SK-N-SH treated with all-trans-retinoic acid at 6 μM for 48 hours (cell line): ENCODE data around the gene ANKRD13A.

Source experiments
- CSDC2 ChIP-seq: fragments of 250-450 bp; sonication (Bioruptor Pico); IDR thresholded peaks from 2 replicates; pipeline ENCODE4 v1.5.0; 2020; ENCODE audit warnings: mild to moderate bottlenecking, moderate library complexity
- ZC3H10 ChIP-seq: fragments of 250-450 bp; sonication (Bioruptor Pico); IDR thresholded peaks from 2 replicates; pipeline ENCODE4 v1.5.1; 2021; ENCODE audit warnings: mild to moderate bottlenecking, moderate library complexity
- ZFP30 ChIP-seq: fragments of 450-650 bp; formaldehyde crosslinking; IDR thresholded peaks from 2 replicates; pipeline ENCODE4 v1.5.0; 2022; ENCODE audit warnings: mild to moderate bottlenecking, moderate library complexity
- ZNF70 ChIP-seq: fragments of 450-650 bp; formaldehyde crosslinking; IDR thresholded peaks from 2 replicates; pipeline ENCODE4 v1.5.0; 2020; ENCODE audit warnings: mild to moderate bottlenecking, moderate library complexity
- ZNF8 ChIP-seq: fragments of 450-650 bp; formaldehyde crosslinking; IDR thresholded peaks from 2 replicates; pipeline ENCODE4 v1.5.0; 2020; ENCODE audit warnings: mild to moderate bottlenecking, moderate library complexity
- TF ChIP-seq, protein P1 (sequence below): fragments of 250-450 bp; sonication (Bioruptor Pico); IDR thresholded peaks from 2 replicates; pipeline ENCODE4 v1.8.0; 2020; ENCODE audit warnings: mild to moderate bottlenecking, moderate library complexity, borderline replicate concordance
- TF ChIP-seq, protein P2 (sequence below): fragments of 250-450 bp; sonication (Bioruptor Pico); IDR thresholded peaks from 2 replicates; pipeline ENCODE4 v1.5.0; 2020; ENCODE audit warnings: mild to moderate bottlenecking, moderate library complexity

DNA sequence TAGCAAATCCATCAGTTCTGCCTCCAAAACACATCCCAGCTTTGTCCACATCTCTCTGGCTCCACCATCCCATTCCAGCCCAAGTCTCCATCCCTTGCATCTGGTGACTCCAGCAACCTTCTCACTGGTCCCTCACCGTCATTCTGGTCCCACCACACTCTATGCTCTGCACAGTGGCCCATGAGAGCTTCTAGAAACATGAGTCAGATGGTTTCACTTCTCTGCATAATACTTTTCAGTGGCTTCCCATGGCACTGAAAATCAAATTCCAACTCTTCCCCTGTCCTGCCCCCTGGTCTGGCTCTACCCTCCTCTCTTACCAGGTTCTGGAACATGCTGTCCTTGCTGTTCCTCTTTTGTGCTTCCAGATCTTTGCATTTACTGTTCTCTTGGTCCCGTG is 66.3 kb downstream of the ANKRD13A start:
- TF ChIP-seq CSDC2, result no peak
- no peak for TF ChIP-seq ZNF70 (CRISPR knock-in tag)
- TF ChIP-seq ZNF8 (CRISPR knock-in tag), result no peak
- TF ChIP-seq, protein P1, sequence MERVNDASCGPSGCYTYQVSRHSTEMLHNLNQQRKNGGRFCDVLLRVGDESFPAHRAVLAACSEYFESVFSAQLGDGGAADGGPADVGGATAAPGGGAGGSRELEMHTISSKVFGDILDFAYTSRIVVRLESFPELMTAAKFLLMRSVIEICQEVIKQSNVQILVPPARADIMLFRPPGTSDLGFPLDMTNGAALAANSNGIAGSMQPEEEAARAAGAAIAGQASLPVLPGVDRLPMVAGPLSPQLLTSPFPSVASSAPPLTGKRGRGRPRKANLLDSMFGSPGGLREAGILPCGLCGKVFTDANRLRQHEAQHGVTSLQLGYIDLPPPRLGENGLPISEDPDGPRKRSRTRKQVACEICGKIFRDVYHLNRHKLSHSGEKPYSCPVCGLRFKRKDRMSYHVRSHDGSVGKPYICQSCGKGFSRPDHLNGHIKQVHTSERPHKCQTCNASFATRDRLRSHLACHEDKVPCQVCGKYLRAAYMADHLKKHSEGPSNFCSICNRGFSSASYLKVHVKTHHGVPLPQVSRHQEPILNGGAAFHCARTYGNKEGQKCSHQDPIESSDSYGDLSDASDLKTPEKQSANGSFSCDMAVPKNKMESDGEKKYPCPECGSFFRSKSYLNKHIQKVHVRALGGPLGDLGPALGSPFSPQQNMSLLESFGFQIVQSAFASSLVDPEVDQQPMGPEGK (CRISPR knock-in tag), result no peak
- TF ChIP-seq ZFP30, result no peak
- TF ChIP-seq, protein P2, sequence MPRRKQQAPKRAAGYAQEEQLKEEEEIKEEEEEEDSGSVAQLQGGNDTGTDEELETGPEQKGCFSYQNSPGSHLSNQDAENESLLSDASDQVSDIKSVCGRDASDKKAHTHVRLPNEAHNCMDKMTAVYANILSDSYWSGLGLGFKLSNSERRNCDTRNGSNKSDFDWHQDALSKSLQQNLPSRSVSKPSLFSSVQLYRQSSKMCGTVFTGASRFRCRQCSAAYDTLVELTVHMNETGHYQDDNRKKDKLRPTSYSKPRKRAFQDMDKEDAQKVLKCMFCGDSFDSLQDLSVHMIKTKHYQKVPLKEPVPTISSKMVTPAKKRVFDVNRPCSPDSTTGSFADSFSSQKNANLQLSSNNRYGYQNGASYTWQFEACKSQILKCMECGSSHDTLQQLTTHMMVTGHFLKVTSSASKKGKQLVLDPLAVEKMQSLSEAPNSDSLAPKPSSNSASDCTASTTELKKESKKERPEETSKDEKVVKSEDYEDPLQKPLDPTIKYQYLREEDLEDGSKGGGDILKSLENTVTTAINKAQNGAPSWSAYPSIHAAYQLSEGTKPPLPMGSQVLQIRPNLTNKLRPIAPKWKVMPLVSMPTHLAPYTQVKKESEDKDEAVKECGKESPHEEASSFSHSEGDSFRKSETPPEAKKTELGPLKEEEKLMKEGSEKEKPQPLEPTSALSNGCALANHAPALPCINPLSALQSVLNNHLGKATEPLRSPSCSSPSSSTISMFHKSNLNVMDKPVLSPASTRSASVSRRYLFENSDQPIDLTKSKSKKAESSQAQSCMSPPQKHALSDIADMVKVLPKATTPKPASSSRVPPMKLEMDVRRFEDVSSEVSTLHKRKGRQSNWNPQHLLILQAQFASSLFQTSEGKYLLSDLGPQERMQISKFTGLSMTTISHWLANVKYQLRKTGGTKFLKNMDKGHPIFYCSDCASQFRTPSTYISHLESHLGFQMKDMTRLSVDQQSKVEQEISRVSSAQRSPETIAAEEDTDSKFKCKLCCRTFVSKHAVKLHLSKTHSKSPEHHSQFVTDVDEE (CRISPR knock-in tag), result no peak
- TF ChIP-seq ZC3H10 (CRISPR knock-in tag), result no peak
